CD4-positive, alpha-beta T cell treated with Interleukin-10 for 1 hour (primary cell): Measurements from ENCODE around the gene CSTA.

Source experiments
- DNase-seq: peaks from one replicate; pipeline ENCODE4 v3.0.0-alpha.2; 2020

Gene CSTA

GRCh38 chr3:122324871-122325323, at the start of gene CSTA:
CSTA (plus strand) TSS chr3:122325248; CDS start chr3:122325293, 45 bp downstream.
- no peak for DNase-seq

- DNase-seq: no peak
These were observed 43.2 kb upstream of the CSTA start for GRCh38 chr3:122281891-122282290.

GRCh38 chr3:122283796-122284445, 41.1 kb upstream of the CSTA start:
- no peak for DNase-seq

DNA sequence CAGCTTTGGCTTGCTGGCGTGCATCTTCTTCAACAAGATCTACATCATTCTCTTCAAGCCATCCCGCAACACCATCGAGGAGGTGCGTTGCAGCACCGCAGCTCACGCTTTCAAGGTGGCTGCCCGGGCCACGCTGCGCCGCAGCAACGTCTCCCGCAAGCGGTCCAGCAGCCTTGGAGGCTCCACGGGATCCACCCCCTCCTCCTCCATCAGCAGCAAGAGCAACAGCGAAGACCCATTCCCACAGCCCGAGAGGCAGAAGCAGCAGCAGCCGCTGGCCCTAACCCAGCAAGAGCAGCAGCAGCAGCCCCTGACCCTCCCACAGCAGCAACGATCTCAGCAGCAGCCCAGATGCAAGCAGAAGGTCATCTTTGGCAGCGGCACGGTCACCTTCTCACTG, 40.6 kb upstream of the CSTA start:
- DNase-seq: no peak

DNA sequence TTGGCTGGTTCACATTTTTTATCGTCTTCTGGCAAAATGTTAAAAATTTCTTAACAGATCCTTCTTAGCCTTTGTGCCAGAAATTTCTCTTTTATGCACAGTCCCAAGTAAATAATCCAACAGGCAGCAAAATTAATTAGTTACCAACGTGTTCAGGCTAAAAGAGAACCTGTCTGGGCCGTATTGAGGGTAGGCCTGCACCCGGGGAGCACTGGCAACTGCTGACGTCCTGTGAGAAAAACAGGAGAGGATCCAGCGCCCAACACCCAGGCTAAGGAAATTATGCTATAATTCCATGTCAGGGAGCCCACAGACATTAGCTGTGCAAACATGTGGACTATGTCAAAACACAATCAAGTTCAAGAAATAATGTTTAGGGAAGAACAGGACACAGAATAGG, 30.7 kb upstream of the CSTA start:
- DNase-seq: no peak

DNA sequence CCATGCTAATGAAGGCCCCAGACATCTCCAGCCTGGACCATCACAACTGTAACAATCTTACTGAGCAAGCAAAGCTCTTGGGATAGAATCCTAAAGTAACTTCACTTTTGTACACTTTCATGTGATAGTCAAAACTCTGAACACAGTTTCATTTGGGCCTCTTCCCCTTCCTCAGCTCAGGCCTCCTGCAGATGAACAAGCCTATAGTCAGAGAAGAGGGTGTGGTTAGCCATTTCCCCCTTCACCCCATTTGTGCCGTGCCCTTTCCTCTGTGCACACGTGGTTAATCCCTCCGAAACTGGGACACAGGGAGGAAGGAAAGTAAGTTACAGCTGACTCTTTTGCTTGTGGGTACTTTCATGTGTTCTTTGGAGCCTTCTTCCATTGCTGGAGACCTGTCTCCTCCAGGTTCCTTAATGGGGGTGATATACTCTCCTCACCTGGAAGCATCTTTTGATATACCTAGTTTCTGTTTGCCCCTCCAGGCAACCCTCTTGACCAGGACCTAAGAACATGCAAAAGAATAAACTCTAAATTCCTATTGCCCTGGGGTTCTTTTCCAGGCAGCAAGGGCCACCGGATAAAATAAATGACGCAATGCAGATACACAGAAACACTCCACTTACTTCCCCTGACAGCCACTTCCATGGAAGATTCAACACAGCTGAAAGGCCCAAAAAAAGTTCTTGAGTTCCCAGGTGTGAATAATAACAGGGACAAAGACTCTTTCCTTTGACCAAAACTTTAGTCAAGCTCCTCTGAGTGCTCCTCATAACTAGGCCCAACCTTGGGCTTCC, 29.6 kb upstream of the CSTA start:
- peak; percentile 26 for DNase-seq

DNA sequence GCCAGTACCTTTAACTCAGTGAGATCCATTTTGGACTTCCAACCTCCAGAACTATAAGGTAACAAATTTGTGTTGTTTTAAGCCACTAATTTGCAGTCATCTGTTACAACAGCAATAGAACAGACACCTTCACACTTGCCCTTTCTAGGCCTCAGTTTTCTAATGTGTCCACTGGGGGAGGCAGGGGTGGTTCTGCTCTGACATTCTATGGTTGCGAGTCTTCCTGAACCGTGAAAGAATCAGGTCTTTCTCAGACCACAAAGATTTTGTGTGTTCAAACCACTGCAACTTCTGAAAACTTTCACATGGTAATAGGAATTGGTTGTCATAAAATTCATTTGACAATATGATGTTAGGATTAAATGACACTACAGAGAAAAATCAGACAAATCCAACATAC, 26.8 kb upstream of the CSTA start:
- DNase-seq: peak; percentile 15

DNA sequence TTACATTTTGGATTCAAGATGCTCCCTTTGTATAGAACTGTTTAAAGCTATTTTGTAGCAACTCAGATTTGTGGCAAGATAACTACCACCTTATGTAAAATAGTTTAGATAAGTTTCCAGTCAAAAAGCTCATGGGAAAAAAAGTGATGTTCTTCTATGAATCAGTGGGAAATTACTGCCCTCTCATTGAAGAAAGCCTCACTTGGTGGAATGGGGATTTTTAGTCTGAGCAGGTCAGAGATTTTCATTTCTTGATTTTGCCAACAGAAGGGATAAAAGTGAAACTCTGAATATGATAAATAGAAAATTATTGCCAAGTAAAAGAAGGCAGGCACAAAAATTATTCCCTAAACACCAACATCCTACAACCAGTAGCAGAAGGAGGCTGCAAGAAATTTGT, 25.8 kb upstream of the CSTA start:
- DNase-seq: no peak

- peak; percentile 67 for DNase-seq
These were observed 25.1 kb upstream of the CSTA start for GRCh38 chr3:122299872-122300460.

DNA sequence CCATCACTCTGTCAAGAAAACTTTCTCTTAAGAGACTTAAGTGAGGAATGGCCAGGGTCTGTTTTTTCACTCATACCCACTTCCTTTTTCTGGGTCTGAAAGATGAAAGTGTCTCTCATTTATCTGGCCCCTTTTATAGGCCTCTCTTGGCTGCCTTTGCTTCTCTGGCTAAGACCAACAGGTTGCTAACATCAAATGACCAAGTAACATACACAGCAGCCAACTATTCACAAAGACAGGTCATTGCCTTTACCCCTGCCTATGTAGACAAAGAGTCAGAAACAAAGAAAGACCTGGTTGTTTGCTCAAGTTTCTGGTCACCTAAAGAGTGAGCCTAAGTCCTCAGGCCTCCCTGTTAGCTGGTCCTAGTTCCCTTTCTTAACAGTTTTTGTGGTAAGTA, 24.0 kb upstream of the CSTA start:
- no peak for DNase-seq

- DNase-seq: no peak
These were observed 19.0 kb upstream of the CSTA start for GRCh38 chr3:122305818-122306621.

- DNase-seq: no peak
These were observed 18.5 kb upstream of the CSTA start for GRCh38 chr3:122306622-122306953.

GRCh38 chr3:122307094-122307687, 17.9 kb upstream of the CSTA start:
- DNase-seq: no peak

- DNase-seq: no peak
These were observed 17.1 kb upstream of the CSTA start for GRCh38 chr3:122307976-122308375.

DNA sequence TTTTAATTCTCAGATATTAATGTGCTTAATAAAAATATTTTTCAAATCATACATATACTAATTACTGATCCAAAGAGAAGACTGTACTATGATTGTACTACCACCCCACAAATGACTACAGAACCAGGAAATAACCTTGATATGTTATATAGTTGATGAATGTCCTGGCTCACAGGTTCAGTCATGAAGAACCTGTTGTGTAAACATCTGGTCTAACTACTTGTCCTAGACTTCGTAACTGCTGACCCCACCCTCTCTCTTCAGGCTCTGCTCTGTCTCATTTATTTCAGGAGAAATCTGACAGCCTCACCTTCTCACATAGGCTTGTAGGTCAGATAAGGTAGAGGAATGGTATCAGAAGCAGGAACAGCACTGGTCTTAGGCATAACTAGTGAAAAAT, 14.7 kb upstream of the CSTA start:
- no peak for DNase-seq

GRCh38 chr3:122312826-122313225, 12.2 kb upstream of the CSTA start:
- no peak for DNase-seq

- DNase-seq: no peak
These were observed 11.8 kb upstream of the CSTA start for GRCh38 chr3:122313281-122313680.

DNA sequence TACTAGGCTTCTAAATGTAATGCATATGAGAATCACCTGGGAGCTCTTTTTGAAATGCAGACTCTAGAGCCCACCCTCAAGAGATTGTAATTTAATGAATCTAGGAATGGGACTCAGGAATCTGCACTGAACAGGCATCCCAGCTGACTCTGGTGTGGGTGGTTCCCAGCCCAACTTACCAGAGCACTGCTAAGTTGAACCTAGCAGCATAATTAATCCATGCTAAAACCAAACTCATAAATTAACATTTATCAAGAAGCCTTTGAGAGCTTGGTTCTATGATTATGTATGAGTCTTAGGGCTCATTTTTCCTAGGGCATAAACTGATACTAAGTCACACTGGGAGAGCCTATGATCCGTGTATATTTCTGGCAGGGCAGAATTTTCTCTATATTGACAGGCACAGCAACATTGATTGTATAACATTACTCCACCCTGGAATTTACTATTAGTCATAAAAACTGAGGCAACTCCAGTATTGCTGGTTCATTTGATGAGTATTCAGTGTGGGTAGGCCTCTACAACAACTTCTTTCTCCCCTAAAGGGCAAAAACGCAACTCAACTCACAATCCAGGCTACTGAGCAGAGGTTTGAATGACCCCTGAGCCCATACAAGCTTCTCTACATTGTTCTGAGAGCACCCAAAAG, 10.7 kb upstream of the CSTA start:
- DNase-seq: no peak

DNA sequence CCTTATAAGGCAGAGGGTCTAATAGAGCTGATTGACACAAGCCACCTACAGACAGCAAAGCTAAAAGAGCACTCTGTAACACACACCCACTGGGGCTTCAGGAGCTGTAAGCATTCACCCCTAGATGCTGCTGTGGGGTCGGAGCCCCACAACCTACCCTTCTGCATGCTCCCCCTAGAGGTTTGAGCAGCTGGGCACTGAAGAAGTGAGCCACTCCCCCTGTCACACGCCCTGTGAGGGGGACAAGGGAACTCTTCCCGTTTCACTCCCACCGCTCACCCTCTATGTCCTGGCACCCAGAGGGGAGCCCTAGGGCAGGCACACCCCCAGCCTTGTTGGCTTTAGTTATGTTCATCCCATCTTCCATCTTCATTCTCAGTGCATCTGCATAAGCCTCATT, 9.4 kb upstream of the CSTA start:
- no peak for DNase-seq

- DNase-seq: no peak
These were observed 8.7 kb upstream of the CSTA start for GRCh38 chr3:122316368-122316767.

GRCh38 chr3:122318620-122319019, 6.4 kb upstream of the CSTA start:
- no peak for DNase-seq
